ENCODE results near the gene LRRC27. TPM values are rescaled to one million over a fixed set of nuclear protein-coding genes. Genes with fewer than 3 reads are reported as not detected.
A peak's percentile ranks its signal among the peaks of the same experiment; 100 is the strongest.

LRRC27 gene
- polyA plus RNA-seq, 3 donors, result 25.4 to 33.2 (median 25.5) TPM

DNA sequence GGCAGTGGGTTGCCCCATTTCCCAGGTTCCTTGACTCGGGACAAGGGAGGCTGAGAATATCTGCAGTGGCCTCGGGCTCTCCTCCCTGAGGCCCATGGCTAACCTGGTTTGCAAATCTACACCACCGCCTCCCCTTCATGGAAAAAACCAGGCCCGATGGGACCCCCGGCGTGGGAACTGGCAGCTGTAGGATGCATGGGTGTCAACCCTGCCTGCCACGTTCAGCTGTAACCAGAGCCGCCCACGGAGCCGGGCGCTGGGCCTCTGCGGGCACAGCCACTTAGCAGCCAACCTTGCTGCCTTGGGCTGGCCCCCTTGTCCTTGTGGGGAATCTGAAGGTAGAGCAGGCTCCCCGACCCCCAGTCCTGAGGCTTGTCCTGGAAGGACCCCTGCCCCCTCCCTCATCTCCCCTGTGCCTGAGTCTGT, 66.6 kb downstream of the LRRC27 start:
- no peak for DNase-seq

DNA sequence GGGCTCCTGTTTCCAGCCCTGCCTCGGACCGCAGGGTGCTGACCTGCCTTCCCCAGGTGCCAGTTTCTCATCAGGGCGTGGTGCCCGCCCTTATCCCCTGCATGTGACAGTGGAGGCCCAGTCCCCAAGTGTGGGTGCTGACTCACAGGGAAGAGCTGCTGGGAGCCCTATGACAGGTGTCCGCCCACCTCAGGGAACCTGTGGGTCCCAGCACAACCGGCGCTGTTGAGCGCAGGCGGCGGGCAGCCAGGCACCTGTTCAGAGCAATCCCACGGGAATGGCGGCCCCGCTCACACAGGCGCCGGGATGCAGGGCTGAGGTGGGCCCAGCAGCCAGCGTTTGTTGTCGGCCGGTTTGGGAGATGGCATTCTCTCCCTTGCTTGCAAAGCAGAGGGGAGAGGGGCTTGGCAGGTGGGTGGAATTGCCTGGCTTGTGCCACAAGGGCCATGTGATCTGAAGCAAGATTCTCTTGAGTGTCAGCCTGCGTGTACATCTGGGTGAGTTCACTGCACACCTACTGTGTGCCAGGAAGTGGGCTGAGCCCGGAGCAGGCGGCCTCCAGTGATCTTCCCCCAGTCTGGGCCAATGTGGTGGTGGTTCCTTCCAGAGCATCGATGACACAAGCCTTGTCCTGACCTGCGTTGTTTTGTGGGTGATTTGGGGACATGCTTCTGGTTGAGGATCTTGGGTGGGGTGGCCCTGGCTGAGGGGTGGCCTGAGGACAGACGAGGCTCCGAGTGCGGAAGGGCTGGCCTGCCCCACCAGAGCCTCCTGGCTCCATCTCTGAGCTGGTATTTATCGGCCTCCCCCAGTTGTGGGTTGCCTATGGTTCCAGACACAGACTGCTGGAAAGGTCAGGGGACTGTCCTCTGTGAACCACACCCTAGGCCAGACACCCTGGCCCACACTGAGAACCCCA, 67.4 kb downstream of the LRRC27 start:
- no peak for DNase-seq

GRCh38 chr10:132400041-132400546, 68.1 kb downstream of the LRRC27 start:
- DNase-seq, result no peak

- DNase-seq, result no peak
Observed at GRCh38 chr10:132400547-132401151, 68.7 kb downstream of the LRRC27 start.

GRCh38 chr10:132401401-132402118, 69.6 kb downstream of the LRRC27 start:
- no peak for DNase-seq

GRCh38 chr10:132402781-132403241, 70.8 kb downstream of the LRRC27 start:
- no peak for DNase-seq

- no peak for DNase-seq
Observed at GRCh38 chr10:132403511-132404168, 71.6 kb downstream of the LRRC27 start.

DNA sequence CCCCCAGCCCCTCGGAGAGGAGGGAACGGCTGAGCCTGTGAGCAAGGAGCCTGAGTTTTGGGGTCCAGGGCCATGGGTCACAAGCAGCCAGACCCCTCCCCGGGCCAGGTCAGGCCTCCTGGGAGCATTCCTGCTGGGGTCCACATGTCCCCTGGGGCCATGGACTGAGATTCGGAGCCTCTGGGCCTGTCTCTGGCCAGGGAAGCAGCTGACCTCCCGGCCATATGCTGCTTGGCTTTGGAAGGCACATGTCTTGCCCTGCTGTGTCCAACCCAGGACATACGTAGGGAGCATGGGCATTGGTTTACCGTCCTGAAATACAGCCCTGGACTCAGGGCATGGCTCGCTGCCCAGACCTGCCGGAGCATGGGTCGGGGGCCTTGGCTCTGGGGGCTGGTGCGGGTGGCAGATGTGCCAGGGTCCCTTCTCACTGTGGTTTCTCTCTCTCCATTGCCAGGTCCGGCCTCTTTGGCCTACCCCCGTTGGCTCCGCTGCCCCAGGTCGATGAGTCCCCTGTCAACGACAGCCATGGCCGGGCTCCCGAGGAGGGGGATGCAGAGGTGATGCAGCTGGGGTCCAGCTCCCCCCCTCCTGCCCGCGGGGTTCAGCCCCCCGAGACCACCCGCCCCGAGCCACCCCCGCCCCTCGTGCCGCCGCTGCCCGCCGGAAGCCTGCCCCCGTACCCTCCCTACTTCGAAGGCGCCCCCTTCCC, 72.3 kb downstream of the LRRC27 start:
- no peak for DNase-seq

- DNase-seq, result no peak
Observed at GRCh38 chr10:132404911-132405462, 73.0 kb downstream of the LRRC27 start.

DNA sequence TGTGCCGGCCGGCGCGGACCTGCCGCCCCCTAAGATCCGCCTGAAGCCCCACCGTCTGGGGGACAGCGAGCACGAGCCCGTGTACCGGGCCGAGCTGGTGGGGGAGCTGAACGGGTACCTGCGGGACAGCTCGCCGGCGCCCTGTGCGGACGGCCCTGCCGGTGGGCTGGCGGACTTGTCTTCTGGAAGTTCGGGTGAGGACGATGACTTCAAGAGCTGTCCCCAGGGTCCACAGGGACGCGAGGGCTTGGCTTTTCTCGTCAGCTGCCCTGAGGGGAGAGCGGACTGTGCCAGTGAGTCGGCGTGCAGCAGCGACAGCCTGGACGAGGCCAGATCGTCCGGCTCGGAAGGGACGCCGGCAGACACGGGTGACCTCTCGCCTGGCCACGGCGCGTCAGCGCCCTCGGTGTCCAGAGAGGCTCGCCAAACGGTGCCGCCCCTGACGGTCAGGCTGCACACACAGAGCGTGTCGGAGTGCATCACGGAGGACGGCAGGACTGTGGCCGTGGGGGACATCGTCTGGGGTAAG, 73.5 kb downstream of the LRRC27 start:
- no peak for DNase-seq

GRCh38 chr10:132406181-132406580, 74.2 kb downstream of the LRRC27 start:
- DNase-seq, result no peak

GRCh38 chr10:132406750-132407149, 74.8 kb downstream of the LRRC27 start:
- DNase-seq, result no peak

- no peak for DNase-seq
Observed at GRCh38 chr10:132407243-132407746, 75.3 kb downstream of the LRRC27 start.

DNA sequence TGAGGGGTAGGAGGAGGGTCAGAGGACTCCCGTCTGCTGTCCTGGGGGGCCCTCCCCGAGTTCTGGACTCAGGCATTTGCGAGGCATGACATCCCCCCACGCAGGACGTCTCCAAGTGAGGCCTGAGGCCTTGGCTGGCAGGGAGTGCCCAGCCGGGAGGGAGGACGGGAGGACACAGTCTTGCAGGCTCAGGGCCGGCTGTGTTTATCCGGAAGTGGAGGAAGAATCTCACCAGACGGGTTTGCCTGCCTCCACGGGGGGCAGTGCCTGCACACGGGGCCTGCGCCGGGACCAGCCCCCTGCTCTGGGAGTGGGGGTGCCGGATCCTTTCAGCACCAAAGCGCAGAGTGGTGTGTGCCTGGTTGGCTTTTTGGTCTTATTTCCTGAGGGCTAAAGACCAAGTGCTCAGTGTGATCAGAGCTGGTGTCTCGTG, 75.9 kb downstream of the LRRC27 start:
- DNase-seq, result peak; percentile 81

DNA sequence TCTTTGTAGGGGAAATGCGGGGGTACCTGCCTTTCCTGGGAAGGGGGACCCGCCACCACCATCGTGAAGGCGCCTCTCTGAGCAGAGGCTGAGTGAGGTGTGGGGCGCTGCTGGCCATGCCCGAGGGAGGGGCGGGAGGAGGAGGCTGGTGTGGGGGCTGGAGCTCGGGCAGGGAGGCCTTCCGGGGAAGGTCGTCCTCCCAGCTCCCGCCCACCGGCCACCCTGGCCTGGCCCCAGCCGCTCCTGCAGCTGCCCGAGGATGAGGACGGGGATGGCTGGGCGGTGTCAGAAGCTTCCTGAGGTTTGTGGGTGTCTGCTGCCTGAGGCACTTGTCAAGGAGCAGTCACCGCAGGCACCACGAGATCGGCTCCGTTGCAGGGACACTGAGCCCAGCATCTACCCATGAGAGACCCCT, 76.4 kb downstream of the LRRC27 start:
- no peak for DNase-seq

DNA sequence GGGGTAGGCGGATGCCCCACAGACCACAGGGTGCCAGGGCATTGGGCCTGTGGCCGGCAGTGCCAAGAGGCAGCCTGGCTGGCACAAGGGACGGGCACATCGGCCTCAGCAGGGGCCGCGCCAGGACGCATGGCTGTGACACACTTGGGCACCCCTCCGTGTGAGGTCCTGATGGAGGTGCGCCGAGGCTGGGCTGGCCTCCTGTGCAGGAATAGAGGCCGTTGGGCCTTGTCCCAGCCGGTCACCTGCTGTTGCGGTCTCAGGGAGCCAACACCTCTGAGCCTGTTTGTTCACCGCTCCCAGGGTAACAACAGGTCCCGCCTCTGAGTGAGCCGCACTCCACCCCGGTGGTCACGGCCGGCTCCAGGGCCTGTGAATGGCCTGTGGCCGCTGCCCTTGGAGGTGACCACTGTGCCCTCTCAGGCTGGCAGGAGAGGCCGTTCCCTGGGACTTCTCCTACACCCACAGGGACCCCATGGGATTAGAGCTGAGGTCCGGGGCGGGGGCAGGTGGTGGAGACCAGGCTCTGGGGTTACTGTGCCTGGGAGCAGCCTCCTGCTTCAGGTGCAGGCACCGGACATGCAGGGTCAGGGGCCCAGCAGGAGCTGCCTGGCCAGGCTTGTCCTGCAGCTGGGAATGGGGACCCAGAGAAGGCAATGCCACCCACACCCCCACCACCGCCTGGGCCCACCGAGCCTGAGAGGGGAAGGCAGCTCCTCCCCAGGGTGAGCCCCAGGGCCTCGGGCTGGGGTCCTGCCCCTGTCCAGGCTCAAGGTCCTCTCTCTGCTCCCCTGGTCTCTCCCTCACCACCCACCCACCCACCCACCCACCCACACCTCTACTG, 77.1 kb downstream of the LRRC27 start:
- DNase-seq, result no peak

GRCh38 chr10:132409667-132410028, 77.7 kb downstream of the LRRC27 start:
- DNase-seq, result no peak

DNA sequence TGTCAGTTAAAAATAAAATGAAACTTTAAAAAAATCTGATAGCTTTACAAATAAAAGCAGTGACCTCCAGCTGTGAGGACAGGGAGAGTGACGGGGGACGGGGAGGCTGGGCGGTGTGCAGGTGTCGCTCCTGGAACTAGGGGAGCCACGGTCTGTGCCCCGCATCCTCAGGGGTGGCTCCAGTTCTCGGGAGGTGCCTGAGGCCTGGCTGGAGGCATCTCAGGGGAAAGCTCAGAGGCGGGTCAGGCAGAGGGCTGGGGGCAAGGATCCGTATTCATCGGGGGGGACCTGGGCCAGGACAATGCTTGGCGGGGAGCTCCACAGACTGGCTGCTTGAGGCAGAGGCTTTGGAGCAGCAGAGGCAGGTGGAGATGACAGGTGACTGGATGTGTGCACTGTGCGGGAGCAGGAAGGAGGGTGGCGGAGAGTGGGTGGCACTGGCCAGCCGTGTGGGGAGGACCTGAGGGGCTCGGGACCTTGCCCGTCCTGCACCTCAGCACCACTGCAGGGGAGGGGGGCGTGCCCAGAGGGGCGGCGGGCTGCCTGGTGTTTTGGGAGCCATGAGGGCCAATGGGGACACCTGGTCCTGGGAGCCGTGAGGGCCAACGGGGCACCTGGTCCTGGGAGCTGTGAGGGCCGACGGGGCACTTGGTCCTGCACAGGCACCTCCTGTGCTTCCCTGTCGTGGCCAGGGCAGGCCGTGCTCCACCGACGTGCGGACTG, 78.2 kb downstream of the LRRC27 start:
- DNase-seq, result no peak

Measured in renal pelvis (tissue), 4 donors.